Uterus (tissue), 4 donors: ENCODE data around the gene SEC14L5. TPM values are rescaled to one million over a fixed set of nuclear protein-coding genes. Genes with fewer than 3 reads are reported as not detected.

Source experiments
- DNase-seq, 2 donors: peaks; one replicate each; pipeline ENCODE4 v3.0.0-alpha.2; 2019 to 2020
- H3K27ac ChIP-seq, 2 donors: fragments of 200-600 bp; sonication (generic); 1 replicate in 1 of 2; 2 replicates in 1 of 2; pipeline ENCODE4 v1.5.1; 2016 to 2018
- H3K27me3 ChIP-seq, 2 donors: fragments of 200-600 bp; sonication (generic); one replicate each; pipeline ENCODE4 v1.5.1; 2018 to 2019; ENCODE audit warnings: control low read depth in 1 of 2
- H3K36me3 ChIP-seq, 2 donors: fragments of 200-600 bp; sonication (generic); one replicate each; pipeline ENCODE4 v1.5.1; 2019; ENCODE audit warnings: control low read depth in 1 of 2
- H3K4me1 ChIP-seq, 2 donors: fragments of 200-600 bp; sonication (generic); one replicate each; pipeline ENCODE4 v1.5.1; 2018 to 2019; ENCODE audit warnings: control low read depth in 1 of 2
- H3K4me3 ChIP-seq, 2 donors: fragments of 200-600 bp; sonication (generic); 1 replicate in 1 of 2; 2 replicates in 1 of 2; pipeline ENCODE4 v1.5.1; 2018 to 2019; ENCODE audit warnings: mild to moderate bottlenecking in 1 of 2
- H3K9me3 ChIP-seq, 2 donors: fragments of 200-600 bp; sonication (generic); one replicate each; pipeline ENCODE4 v1.5.1; 2019; ENCODE audit warnings: control low read depth in 1 of 2
- POLR2A ChIP-seq, 2 donors: fragments of 450-650 bp; IDR thresholded peaks; one replicate each; pipeline ENCODE4 v1.6.1; 2016; ENCODE audit warnings: antibody characterized with exemption in 2 of 2, mild to moderate bottlenecking in 1 of 2, moderate library complexity in 1 of 2
- intact Hi-C: fragments of 100-400 bp; cut with DNase I; formaldehyde crosslinking; loops from one replicate; pipeline ENCODE4 v1.15.1; 2023; ENCODE audit warnings: low total_unique reads
- total RNA-seq, 4 donors: library from RNA; depleted of rRNA in 3 of 4; stranded (reverse); fragments of >200 nt in 3 of 4; gene quantifications; one replicate each; pipeline versions ENCODE4 v1.1.0 to v1.2.4, GENCODE V29; 2014 to 2023
- TF ChIP-seq, protein P1 (sequence below), 4 experiments: fragments of 200-600 bp in 2 of 4; fragments of 450-650 bp in 2 of 4; sonication (generic) in 2 of 4; IDR thresholded peaks; one replicate each; pipeline ENCODE4 v1.5.1; 2016 to 2019; ENCODE audit warnings: antibody characterized with exemption in 4 of 4, mild to moderate bottlenecking in 2 of 4, moderate library complexity in 1 of 4
- donor health status: DM: yes; HTN: yes; CAD: no.

Gene SEC14L5
- total RNA-seq, 4 donors from 2014 or later: 0.28 to 2.0 TPM; not detected in 2

GRCh38 chr16:4990415-4990814 is 32.3 kb downstream of the SEC14L5 start:
- H3K27ac ChIP-seq: no peak overlapping the region
- H3K36me3 ChIP-seq: no peaks in the 10 kb centered on the region
- H3K4me3 ChIP-seq: no peak overlapping the region
- intact Hi-C loops: no loop called here
- no peaks in the 10 kb centered on the region for H3K9me3 ChIP-seq
- H3K4me1 ChIP-seq: no peaks in the 10 kb centered on the region
- TF ChIP-seq, protein P1, sequence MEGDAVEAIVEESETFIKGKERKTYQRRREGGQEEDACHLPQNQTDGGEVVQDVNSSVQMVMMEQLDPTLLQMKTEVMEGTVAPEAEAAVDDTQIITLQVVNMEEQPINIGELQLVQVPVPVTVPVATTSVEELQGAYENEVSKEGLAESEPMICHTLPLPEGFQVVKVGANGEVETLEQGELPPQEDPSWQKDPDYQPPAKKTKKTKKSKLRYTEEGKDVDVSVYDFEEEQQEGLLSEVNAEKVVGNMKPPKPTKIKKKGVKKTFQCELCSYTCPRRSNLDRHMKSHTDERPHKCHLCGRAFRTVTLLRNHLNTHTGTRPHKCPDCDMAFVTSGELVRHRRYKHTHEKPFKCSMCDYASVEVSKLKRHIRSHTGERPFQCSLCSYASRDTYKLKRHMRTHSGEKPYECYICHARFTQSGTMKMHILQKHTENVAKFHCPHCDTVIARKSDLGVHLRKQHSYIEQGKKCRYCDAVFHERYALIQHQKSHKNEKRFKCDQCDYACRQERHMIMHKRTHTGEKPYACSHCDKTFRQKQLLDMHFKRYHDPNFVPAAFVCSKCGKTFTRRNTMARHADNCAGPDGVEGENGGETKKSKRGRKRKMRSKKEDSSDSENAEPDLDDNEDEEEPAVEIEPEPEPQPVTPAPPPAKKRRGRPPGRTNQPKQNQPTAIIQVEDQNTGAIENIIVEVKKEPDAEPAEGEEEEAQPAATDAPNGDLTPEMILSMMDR (IDR thresholded peaks at IDR 0.05): no peak
- no peak for TF ChIP-seq POLR2A (IDR thresholded peaks at IDR 0.05)
- no peak for DNase-seq
- peaks cover 0 to 31% of the 10 kb centered on the region in 2 donors for H3K27me3 ChIP-seq

DNA sequence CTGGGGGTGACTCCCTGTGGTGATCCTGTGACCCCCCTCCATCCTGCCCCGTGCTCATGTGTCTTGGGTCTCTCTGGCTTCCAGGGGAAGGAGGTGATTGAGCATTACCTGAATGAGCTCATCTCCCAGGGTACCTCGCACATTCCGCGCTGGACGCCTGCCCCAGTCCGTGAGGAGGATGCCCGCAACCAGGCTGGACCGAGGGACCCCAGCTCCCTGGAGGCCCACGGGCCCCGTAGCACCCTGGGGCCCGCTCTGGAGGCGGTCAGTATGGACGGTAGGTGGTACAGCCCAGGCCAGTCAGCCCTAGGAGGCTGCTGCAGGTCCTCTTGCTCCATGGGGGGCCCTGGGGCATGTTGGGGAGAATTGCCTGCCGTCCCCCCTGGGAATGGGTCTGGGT is 33.6 kb downstream of the SEC14L5 start:
- Histone ChIP-seq H3K27me3 (peaks cover 0 to 31% of the 10 kb centered on the region in 2 donors), H3K27ac (no peak overlapping the region), H3K4me1 (no peaks in the 10 kb centered on the region), H3K36me3 (no peaks in the 10 kb centered on the region), H3K4me3 (no peak overlapping the region), H3K9me3 (no peaks in the 10 kb centered on the region)
- TF ChIP-seq, protein P1 (IDR thresholded peaks at IDR 0.05): no peak
- TF ChIP-seq POLR2A (IDR thresholded peaks at IDR 0.05): no peak
- no peak for DNase-seq
- intact Hi-C loops: no loop called here

GRCh38 chr16:4994719-4995434 is 36.7 kb downstream of the SEC14L5 start:
- TF ChIP-seq POLR2A (IDR thresholded peaks at IDR 0.05): no peak
- H3K4me3 ChIP-seq: no peak overlapping the region
- H3K9me3 ChIP-seq: no peaks in the 10 kb centered on the region
- no peaks in the 10 kb centered on the region for H3K4me1 ChIP-seq
- no peak for DNase-seq
- intact Hi-C loops: no loop called here
- no peak overlapping the region for H3K27ac ChIP-seq
- H3K27me3 ChIP-seq: peaks cover 0 to 8% of the 10 kb centered on the region in 2 donors
- no peaks in the 10 kb centered on the region for H3K36me3 ChIP-seq

GRCh38 chr16:5000573-5001001 is 42.5 kb downstream of the SEC14L5 start:
- intact Hi-C loops: no loop called here
- no peaks in the 10 kb centered on the region for H3K36me3 ChIP-seq
- H3K4me3 ChIP-seq: no peak overlapping the region
- no peaks in the 10 kb centered on the region for H3K27me3 ChIP-seq
- H3K9me3 ChIP-seq: no peaks in the 10 kb centered on the region
- no peak for DNase-seq
- H3K4me1 ChIP-seq: no peaks in the 10 kb centered on the region
- H3K27ac ChIP-seq: no peak overlapping the region
- TF ChIP-seq POLR2A (IDR thresholded peaks at IDR 0.05): no peak
- TF ChIP-seq, protein P1 (IDR thresholded peaks at IDR 0.05): no peak

DNA sequence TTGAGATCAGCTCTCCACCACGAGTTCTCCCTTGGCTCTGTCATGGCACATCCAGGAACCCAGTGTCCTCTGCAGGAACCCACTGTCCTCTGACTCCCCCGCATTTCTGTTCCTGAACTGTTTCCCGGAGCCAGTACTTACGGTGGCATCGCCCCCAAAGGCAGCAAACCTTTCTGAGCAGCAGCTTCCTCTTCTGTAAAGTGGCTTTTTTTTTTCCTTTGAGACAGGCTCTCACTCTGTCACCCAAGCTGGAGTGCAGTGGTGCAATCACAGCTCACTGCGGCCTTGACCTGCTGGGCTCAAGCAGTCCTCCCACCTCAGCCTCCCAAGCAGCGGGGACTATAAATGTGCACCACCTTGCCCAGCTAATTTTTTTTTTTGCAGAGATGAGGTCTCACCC is 43.4 kb downstream of the SEC14L5 start:
- H3K27me3 ChIP-seq: no peaks in the 10 kb centered on the region
- H3K4me1 ChIP-seq: no peaks in the 10 kb centered on the region
- TF ChIP-seq, protein P1 (IDR thresholded peaks at IDR 0.05): no peak
- no peak for TF ChIP-seq POLR2A (IDR thresholded peaks at IDR 0.05)
- H3K9me3 ChIP-seq: no peaks in the 10 kb centered on the region
- intact Hi-C loops: no loop called here
- H3K27ac ChIP-seq: no peak overlapping the region
- DNase-seq: no peak
- no peak overlapping the region for H3K4me3 ChIP-seq
- H3K36me3 ChIP-seq: no peaks in the 10 kb centered on the region
